Lung (tissue), 12 donors: ENCODE data around the gene NET1. TPM values are rescaled to one million over a fixed set of nuclear protein-coding genes. Genes with fewer than 3 reads are reported as not detected.

Source experiments
- ATAC-seq: fragments of 200-7000 bp; cut with Tn5 transposase; one replicate; pipeline ENCODE4 v1.9.1; 2020; ENCODE audit warnings: moderate number of reproducible peaks; ENCODE audit not compliant: insufficient read depth, low FRiP score
- DNase-seq, 3 donors: peaks; one replicate each; pipeline ENCODE4 v3.0.0-alpha.2; 2013 to 2017
- H3K27ac ChIP-seq, 2 donors: one replicate each; pipeline ENCODE4 v1.5.1; 2013; ENCODE audit warnings: mild to moderate bottlenecking in 2 of 2, moderate library complexity in 2 of 2, control low read depth in 1 of 2, inconsistent platforms in 1 of 2, low read depth in 1 of 2, low read length in 1 of 2
- H3K27me3 ChIP-seq, 3 donors: one replicate each; pipeline ENCODE4 v1.5.1; 2013; ENCODE audit warnings: low read length in 2 of 3; ENCODE audit not compliant: control insufficient read depth in 3 of 3, insufficient read depth in 3 of 3
- H3K36me3 ChIP-seq, 4 donors: one replicate each; pipeline ENCODE4 v1.5.1; 2013; ENCODE audit warnings: low read length in 4 of 4, mild to moderate bottlenecking in 1 of 4, moderate library complexity in 1 of 4; ENCODE audit not compliant: control insufficient read depth in 4 of 4, insufficient read depth in 4 of 4
- H3K4me1 ChIP-seq, 5 donors: one replicate each; pipeline ENCODE4 v1.5.1; 2013; ENCODE audit warnings: low read length in 5 of 5, mild to moderate bottlenecking in 2 of 5, moderate library complexity in 1 of 5; ENCODE audit not compliant: control insufficient read depth in 5 of 5, insufficient read depth in 5 of 5
- H3K4me3 ChIP-seq: one replicate; pipeline ENCODE4 v1.5.1; 2013; ENCODE audit warnings: mild to moderate bottlenecking, control low read depth, moderate library complexity
- H3K9ac ChIP-seq, 2 donors: one replicate each; pipeline ENCODE4 v1.5.1; 2013; ENCODE audit warnings: low read length in 2 of 2, control low read depth in 1 of 2; ENCODE audit not compliant: insufficient read depth in 1 of 2
- H3K9me3 ChIP-seq, 4 donors: one replicate each; pipeline ENCODE4 v1.5.1; 2013; ENCODE audit warnings: low read length in 3 of 4, mild to moderate bottlenecking in 1 of 4, moderate library complexity in 1 of 4; ENCODE audit not compliant: control insufficient read depth in 4 of 4, insufficient read depth in 3 of 4
- WGBS, 2 donors: extraction: QIAGEN DNeasy Blood & Tissue Kit; methylation state at CpG; one replicate each; pipeline ENCODE4 v1.1.7; 2013; 5-methylcytosine and 5-hydroxymethylcytosine counted together
- polyA plus RNA-seq, 2 donors: library from polyadenylated mRNA; stranded (reverse); fragments of 200-250 nt; gene quantifications; one replicate each; pipeline ENCODE4 v1.2.1, GENCODE V29; 2013
- total RNA-seq, 2 donors: library from RNA; depleted of rRNA in 1 of 2; stranded (reverse); fragments of >200 nt in 1 of 2; gene quantifications; one replicate each; pipeline ENCODE4 v1.2.1, GENCODE V29; 2014 to 2021
- TF ChIP-seq, protein P1 (sequence below): IDR thresholded peaks from 2 replicates; pipeline ENCODE4 v1.5.1; 2012; ENCODE audit warnings: mild to moderate bottlenecking; ENCODE audit errors: control extremely low read depth, extremely low read depth
- donor health status: control.
- donor health status: control.
- donor health status: Bipolar disorder and iron deficiency.
- donor health status: healthy.
- donor health status: DM: yes; HTN: yes; CAD: no.

Gene NET1
- total and polyA plus RNA-seq, 4 donors, result 17.4 to 98.7 (median 35.9) TPM

GRCh38 chr10:5496261-5497250, 84.2 kb downstream of the NET1 start:
- no peak for ATAC-seq
- 92 to 93% methylated on average over 25 of the region's 25 CpGs for WGBS, 2 donors
- no peak for DNase-seq

GRCh38 chr10:5497289-5497688, 84.9 kb downstream of the NET1 start:
- H3K4me3 ChIP-seq, result no peak overlapping the region
- no peaks in the 10 kb centered on the region for H3K36me3 ChIP-seq
- H3K9ac ChIP-seq, result no peak overlapping the region
- TF ChIP-seq, protein P1, sequence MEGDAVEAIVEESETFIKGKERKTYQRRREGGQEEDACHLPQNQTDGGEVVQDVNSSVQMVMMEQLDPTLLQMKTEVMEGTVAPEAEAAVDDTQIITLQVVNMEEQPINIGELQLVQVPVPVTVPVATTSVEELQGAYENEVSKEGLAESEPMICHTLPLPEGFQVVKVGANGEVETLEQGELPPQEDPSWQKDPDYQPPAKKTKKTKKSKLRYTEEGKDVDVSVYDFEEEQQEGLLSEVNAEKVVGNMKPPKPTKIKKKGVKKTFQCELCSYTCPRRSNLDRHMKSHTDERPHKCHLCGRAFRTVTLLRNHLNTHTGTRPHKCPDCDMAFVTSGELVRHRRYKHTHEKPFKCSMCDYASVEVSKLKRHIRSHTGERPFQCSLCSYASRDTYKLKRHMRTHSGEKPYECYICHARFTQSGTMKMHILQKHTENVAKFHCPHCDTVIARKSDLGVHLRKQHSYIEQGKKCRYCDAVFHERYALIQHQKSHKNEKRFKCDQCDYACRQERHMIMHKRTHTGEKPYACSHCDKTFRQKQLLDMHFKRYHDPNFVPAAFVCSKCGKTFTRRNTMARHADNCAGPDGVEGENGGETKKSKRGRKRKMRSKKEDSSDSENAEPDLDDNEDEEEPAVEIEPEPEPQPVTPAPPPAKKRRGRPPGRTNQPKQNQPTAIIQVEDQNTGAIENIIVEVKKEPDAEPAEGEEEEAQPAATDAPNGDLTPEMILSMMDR, result no peak
- WGBS, 2 donors, result 93 to 95% methylated on average over 6 of the region's 6 CpGs
- peaks cover 0 to 7% (median 0%) of the 10 kb centered on the region in 4 donors for H3K9me3 ChIP-seq
- H3K27me3 ChIP-seq, result no peaks in the 10 kb centered on the region
- ATAC-seq, result no peak
- no peak overlapping the region for H3K27ac ChIP-seq
- peaks cover 0 to 15% (median 2%) of the 10 kb centered on the region in 5 donors for H3K4me1 ChIP-seq
- no peak for DNase-seq

More at GRCh38 chr10:5496261-5497250, 84.2 kb downstream of the NET1 start:
- TF ChIP-seq, protein P1, result no peak
- Histone ChIP-seq H3K36me3 (no peaks in the 10 kb centered on the region), H3K4me3 (no peak overlapping the region), H3K27ac (no peak overlapping the region), H3K4me1 (peaks cover 0 to 13% (median 0%) of the 10 kb centered on the region in 5 donors), H3K9ac (no peak overlapping the region), H3K27me3 (no peaks in the 10 kb centered on the region), H3K9me3 (peaks cover 0 to 8% (median 0%) of the 10 kb centered on the region in 4 donors)

- TF ChIP-seq, protein P1, result no peak
- no peak overlapping the region for H3K9ac ChIP-seq
- H3K27ac ChIP-seq, result no peak overlapping the region
- no peaks in the 10 kb centered on the region for H3K9me3 ChIP-seq
- 94 to 95% methylated on average over 19 of the region's 19 CpGs for WGBS, 2 donors
- H3K36me3 ChIP-seq, result no peaks in the 10 kb centered on the region
- H3K4me1 ChIP-seq, result peaks cover 0 to 22% (median 6%) of the 10 kb centered on the region in 5 donors
- H3K4me3 ChIP-seq, result no peak overlapping the region
- DNase-seq, result no peak
- no peak for ATAC-seq
- no peaks in the 10 kb centered on the region for H3K27me3 ChIP-seq
These were observed 85.8 kb downstream of the NET1 start for GRCh38 chr10:5497948-5498730.
